ENCODE results near the gene SBK2. TPM values are rescaled to one million over a fixed set of nuclear protein-coding genes. Genes with fewer than 3 reads are reported as not detected.
A peak's percentile ranks its signal among the peaks of the same experiment; 100 is the strongest.

SBK2 gene
- total RNA-seq, 1 experiment from 2014 or later, result 3.5 TPM

GRCh38 chr19:55581145-55581822 is 44.4 kb upstream of the SBK2 start:
- no peaks in the 10 kb centered on the region for H3K9me2 ChIP-seq (ENCODE audit: insufficient read depth)
- H3K4me1 ChIP-seq (replicated peaks; ENCODE audit: insufficient read depth), result peaks cover 8% of the 10 kb centered on the region
- H3K9me3 ChIP-seq (ENCODE audit: insufficient read depth, low read depth), result no peaks in the 10 kb centered on the region
- BruUV-seq (replicated peaks), result TSS peak; percentile 63
- CTCF ChIA-PET, result interaction anchor here (0.5 to 0.6 kb wide), 2 partner anchors 32 to 1102 kb away, joined by 7 to 9 read pairs; no protein-coding TSS in a partner anchor
- 0 out of 2 replicates have a peak, but pooled peaks cover 5% of the 10 kb centered on the region for H3K27me3 ChIP-seq (ENCODE audit: insufficient read depth, low read depth)
- peak overlapping the region; percentile 98 for H3K4me3 ChIP-seq
- H3K36me3 ChIP-seq (ENCODE audit: low read depth), result peaks cover 9% of the 10 kb centered on the region; the same call in 1 of the 2 replicates
- H3K27ac ChIP-seq, result no peak overlapping the region
- peak overlapping the region; percentile 87 for H2AFZ ChIP-seq
- peak overlapping the region; percentile 91 for H3K4me2 ChIP-seq
- TF ChIP-seq, protein P1, sequence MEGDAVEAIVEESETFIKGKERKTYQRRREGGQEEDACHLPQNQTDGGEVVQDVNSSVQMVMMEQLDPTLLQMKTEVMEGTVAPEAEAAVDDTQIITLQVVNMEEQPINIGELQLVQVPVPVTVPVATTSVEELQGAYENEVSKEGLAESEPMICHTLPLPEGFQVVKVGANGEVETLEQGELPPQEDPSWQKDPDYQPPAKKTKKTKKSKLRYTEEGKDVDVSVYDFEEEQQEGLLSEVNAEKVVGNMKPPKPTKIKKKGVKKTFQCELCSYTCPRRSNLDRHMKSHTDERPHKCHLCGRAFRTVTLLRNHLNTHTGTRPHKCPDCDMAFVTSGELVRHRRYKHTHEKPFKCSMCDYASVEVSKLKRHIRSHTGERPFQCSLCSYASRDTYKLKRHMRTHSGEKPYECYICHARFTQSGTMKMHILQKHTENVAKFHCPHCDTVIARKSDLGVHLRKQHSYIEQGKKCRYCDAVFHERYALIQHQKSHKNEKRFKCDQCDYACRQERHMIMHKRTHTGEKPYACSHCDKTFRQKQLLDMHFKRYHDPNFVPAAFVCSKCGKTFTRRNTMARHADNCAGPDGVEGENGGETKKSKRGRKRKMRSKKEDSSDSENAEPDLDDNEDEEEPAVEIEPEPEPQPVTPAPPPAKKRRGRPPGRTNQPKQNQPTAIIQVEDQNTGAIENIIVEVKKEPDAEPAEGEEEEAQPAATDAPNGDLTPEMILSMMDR (conservative IDR thresholded peaks at IDR 0.05), result no peak
- TF ChIP-seq EZH2 (IDR thresholded peaks at IDR 0.05; ENCODE audit: low read depth), result no peak
- intact Hi-C loops (cut with micrococcal nuclease; ENCODE audit: unreplicated experiment), result no loop called here
- peaks cover 42% of the 10 kb centered on the region; the same call in 1 of the 2 replicates for H3F3A ChIP-seq (ENCODE audit: insufficient read depth, low read depth)
- POLR2A ChIA-PET (ENCODE audit: unreplicated experiment), result interaction anchor here (0.6 to 1.6 kb wide), 4 partner anchors 18 to 96 kb away, joined by 5 to 8 read pairs (median 6); partner anchors contain the start of genes FIZ1 and NAT14
- no peak for DNase-seq
- peaks cover 18% of the 10 kb centered on the region for H3K79me2 ChIP-seq (ENCODE audit: low read depth)
- peaks cover 7% of the 10 kb centered on the region; the same call in 1 of the 2 replicates for H4K20me1 ChIP-seq (ENCODE audit: insufficient read depth)

DNA sequence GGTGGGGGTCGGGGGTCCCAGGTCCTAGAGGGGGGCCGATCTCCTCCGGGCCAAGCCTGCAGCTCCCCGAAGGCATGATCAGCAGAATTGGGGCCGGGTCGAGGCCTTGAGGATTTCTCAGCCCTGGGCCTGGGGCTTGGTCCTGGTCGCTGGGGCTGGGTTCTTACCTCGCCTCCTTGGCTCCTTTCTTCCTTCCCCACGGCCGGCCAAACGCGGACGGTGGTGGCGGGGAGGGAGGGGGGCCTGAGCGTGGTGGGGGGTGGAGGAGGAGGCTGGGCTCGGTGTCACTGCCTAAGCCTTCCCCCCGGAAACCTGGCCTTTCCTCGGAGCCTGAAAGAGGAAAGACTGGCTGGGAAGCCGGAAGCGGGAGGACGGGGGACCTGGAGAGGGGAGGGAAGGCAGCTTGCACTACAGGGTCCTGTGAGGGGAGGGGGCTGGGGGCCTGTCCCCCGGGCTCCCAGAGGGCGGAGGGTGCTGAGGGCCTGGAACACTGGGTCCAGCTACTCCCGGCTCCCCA is 43.8 kb upstream of the SBK2 start, which contains the start of gene ZNF579:
Gene ZNF579, minus strand, starts transcription at position 221 of the 517 bp plus-strand sequence. CDS start 1,209 bp downstream, outside the sequence.
- intact Hi-C loops (cut with micrococcal nuclease; ENCODE audit: unreplicated experiment), result loop anchor here (1.0 kb wide), 1 partner anchor 34 kb away; no protein-coding TSS in a partner anchor
- Histone ChIP-seq H2AFZ (peak within 1 kb of the TSS; percentile 87), H3K27ac (peak within 1 kb of the TSS; percentile 62), H3K9me2 (ENCODE audit: insufficient read depth) (no peaks in the 10 kb centered on the region), H3K36me3 (ENCODE audit: low read depth) (peaks cover 9% of the 10 kb centered on the region; the same call in 1 of the 2 replicates), H3K27me3 (ENCODE audit: insufficient read depth, low read depth) (0 out of 2 replicates have a peak, but pooled peaks cover 5% of the 10 kb centered on the region), H3K4me1 (replicated peaks; ENCODE audit: insufficient read depth) (0 out of 2 replicates have a peak, but pooled peaks cover 3% of the 10 kb centered on the region), H3K9me3 (ENCODE audit: insufficient read depth, low read depth) (no peaks in the 10 kb centered on the region), H3K4me3 (peak within 1 kb of the TSS; percentile 98), H3K79me2 (ENCODE audit: low read depth) (peaks cover 18% of the 10 kb centered on the region), H4K20me1 (ENCODE audit: insufficient read depth) (peaks cover 7% of the 10 kb centered on the region; the same call in 1 of the 2 replicates), H3F3A (ENCODE audit: insufficient read depth, low read depth) (peaks cover 41% of the 10 kb centered on the region; the same call in 1 of the 2 replicates), H3K4me2 (peak within 1 kb of the TSS; percentile 91)
- BruUV-seq (replicated peaks), result no TSS peak
- peak; percentile 70 to 90 for DNase-seq
- POLR2A ChIA-PET (ENCODE audit: unreplicated experiment), result interaction anchor here (0.6 to 1.6 kb wide), 4 partner anchors 19 to 51 kb away, joined by 5 to 6 read pairs (median 6); partner anchors contain the start of gene FIZ1
- TF ChIP-seq, protein P1 (conservative IDR thresholded peaks at IDR 0.05), result no peak
- no peak for TF ChIP-seq EZH2 (IDR thresholded peaks at IDR 0.05; ENCODE audit: low read depth)
- CTCF ChIA-PET, result interaction anchor here (0.5 kb wide), 1 partner anchor 1101 kb away, joined by 7 read pairs; no protein-coding TSS in a partner anchor

Measured in PC-9 (cell line).